ENCODE data around the gene AREG. TPM values are rescaled to one million over a fixed set of nuclear protein-coding genes. Genes with fewer than 3 reads are reported as not detected.

Gene AREG
- total and polyA plus RNA-seq, 9 of the 15 experiments (the other 6 are each of a cell fraction or from before 2014, with no cell fraction given), result 1.4 to 7.7 (median 5.4) TPM

GRCh38 chr4:74395633-74396032 lies 49.3 kb upstream of the AREG start:
- peaks cover 2 to 11% of the 10 kb centered on the region in 2 experiments; a peak in 2 of 5 replicates for H3K4me1 ChIP-seq (replicated peaks in 1 of 2; ENCODE audit: control insufficient read depth in 2 of 2, insufficient read depth in 2 of 2, low read length in 2 of 2)
- no peak overlapping the region for H2AFZ ChIP-seq (ENCODE audit: low read depth, low read length)
- no peak overlapping the region for H3K4me2 ChIP-seq (ENCODE audit: insufficient read depth, low read length)
- intact Hi-C loops (cut with micrococcal nuclease), result no loop called here
- WGBS (ENCODE audit: insufficient coverage, low coverage, missing lambda C conversion rate), result 23% methylated on average over 2 of the region's 2 CpGs
- no peaks in the 10 kb centered on the region for H3K79me2 ChIP-seq (ENCODE audit: control insufficient read depth, insufficient read depth, low read length)
- no peaks in the 10 kb centered on the region for H4K20me1 ChIP-seq (replicated peaks; ENCODE audit: control insufficient read depth, insufficient read depth, low read length)
- DNase-seq (ENCODE audit: extremely low read depth in 1 of 4, low spot score in 3 of 4) (no peak), ATAC-seq (no peak), FAIRE-seq (no peak)
- no peaks in the 10 kb centered on the region for H3K36me3 ChIP-seq (ENCODE audit: control insufficient read depth, insufficient read depth, low read length)
- H3K9me3 ChIP-seq (replicated peaks; ENCODE audit: control insufficient read depth, insufficient read depth, low read depth, low read length), result peaks cover 3% of the 10 kb centered on the region; the same call in 1 of the 2 replicates
- CTCF ChIA-PET (ENCODE audit: low intra/inter-chr PET ratio), result no interaction called here
- H3K27ac ChIP-seq (ENCODE audit: extremely low read depth, low read depth, low read length), result no peak overlapping the region
- POLR2A ChIA-PET, result interaction anchor here (0.9 kb wide), 1 partner anchor 10 kb away, joined by 3 read pairs; no protein-coding TSS in a partner anchor
- H3K9ac ChIP-seq (ENCODE audit: insufficient read depth in 1 of 2, low read depth in 2 of 2, low read length in 2 of 2), result no peak overlapping the region
- in situ Hi-C loops (cut with MboI), result no loop called here
- no peak overlapping the region for H3K4me3 ChIP-seq
- BruUV-seq (replicated peaks), result no TSS peak
- no peaks in the 10 kb centered on the region for H3K9me1 ChIP-seq (ENCODE audit: control insufficient read depth, insufficient read depth, low read length)
- H3K27me3 ChIP-seq (ENCODE audit: control insufficient read depth in 2 of 2, insufficient read depth in 2 of 2, low read length in 2 of 2), result no peaks in the 10 kb centered on the region
- TF ChIP-seq FOSL1 (tag; conservative IDR thresholded peaks at IDR 0.05) (no peak), ZNF318 (IDR thresholded peaks at IDR 0.05; ENCODE audit: borderline replicate concordance in 1 of 2, low read depth in 1 of 2) (no peak), ZNF212 (CRISPR knock-in tag; IDR thresholded peaks at IDR 0.05) (no peak), JUNB (CRISPR knock-in tag; conservative IDR thresholded peaks at IDR 0.05) (no peak), ZBTB12 (CRISPR knock-in tag; IDR thresholded peaks at IDR 0.05) (no peak), TAF7 (tag; IDR thresholded peaks at IDR 0.05) (no peak), ESRRA (IDR thresholded peaks at IDR 0.05; ENCODE audit: borderline replicate concordance, low read depth) (no peak), ZNF518B (CRISPR knock-in tag; IDR thresholded peaks at IDR 0.05) (no peak)

Measured in K562 (cell line).